AG10803 (cell line): Measurements from ENCODE around the gene ATP6V0D1.

Experiments
- DNase-seq: peaks from one replicate; pipeline ENCODE4 v3.0.0; 2010; ENCODE audit warnings: low read depth
- H3K4me3 ChIP-seq: 2 replicates; pipeline ENCODE4 v1.5.1; 2011; ENCODE audit warnings: mild to moderate bottlenecking, low read length, control low read depth
- CTCF ChIP-seq: conservative IDR thresholded peaks from 2 replicates; pipeline ENCODE4 v1.5.1; 2011; ENCODE audit warnings: mild to moderate bottlenecking, low read length, control low read depth, inconsistent platforms

The ATP6V0D1 gene

DNA sequence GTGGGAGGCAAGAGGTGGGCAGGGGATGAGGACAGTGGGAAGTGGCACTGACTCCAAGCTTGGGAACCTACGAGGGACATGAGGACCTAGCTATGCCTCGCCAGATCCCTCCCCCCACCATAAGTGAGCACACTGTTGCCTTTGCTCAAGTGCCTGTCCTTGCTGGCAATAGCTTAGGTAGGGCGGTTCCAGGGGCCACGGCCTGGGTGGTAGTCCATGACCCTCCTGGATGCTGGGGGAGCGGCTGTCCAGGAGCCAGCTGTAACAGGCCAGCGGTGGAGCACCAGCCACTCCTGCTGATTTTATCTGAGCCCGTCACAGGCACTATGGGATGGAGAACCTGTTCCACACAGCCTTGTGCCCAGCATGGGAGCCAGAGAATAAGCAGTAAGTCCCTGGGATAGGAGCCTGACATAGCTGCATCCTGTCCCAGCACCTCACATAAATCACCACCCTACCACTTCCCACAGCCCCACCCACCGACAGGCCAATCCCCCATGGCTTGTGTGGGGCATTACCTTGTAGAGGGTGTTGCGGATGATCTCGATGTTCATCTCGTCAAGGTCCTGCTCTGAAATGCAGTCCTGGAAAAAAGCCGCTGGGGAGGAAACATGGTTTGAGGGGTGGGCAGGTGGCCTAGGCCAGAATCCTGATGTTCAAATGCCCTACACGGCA is 38.2 kb downstream of the ATP6V0D1 start:
- H3K4me3 ChIP-seq: no peak overlapping the region
- no peak for TF ChIP-seq CTCF
- no peak for DNase-seq

GRCh38 chr16:67441907-67442306 is 39.0 kb downstream of the ATP6V0D1 start:
- DNase-seq: no peak
- TF ChIP-seq CTCF: no peak
- H3K4me3 ChIP-seq: no peak overlapping the region

- no peak for TF ChIP-seq CTCF
- H3K4me3 ChIP-seq: no peak overlapping the region
- DNase-seq: no peak
Observed at GRCh38 chr16:67441271-67441753, 39.6 kb downstream of the ATP6V0D1 start.

GRCh38 chr16:67438824-67439393 is 42.0 kb downstream of the ATP6V0D1 start:
- TF ChIP-seq CTCF: no peak
- no peak overlapping the region for H3K4me3 ChIP-seq
- DNase-seq: no peak

- no peak overlapping the region for H3K4me3 ChIP-seq
- DNase-seq: no peak
- no peak for TF ChIP-seq CTCF
Observed at GRCh38 chr16:67438098-67438791, 42.7 kb downstream of the ATP6V0D1 start.

GRCh38 chr16:67437513-67437912 is 43.4 kb downstream of the ATP6V0D1 start:
- no peak for TF ChIP-seq CTCF
- DNase-seq: no peak
- H3K4me3 ChIP-seq: no peak overlapping the region
